HEK293 (cell line): ENCODE results near the gene SNX21.

Experiments used
- CTCF ChIP-seq: fragments of 450-650 bp; formaldehyde crosslinking; IDR thresholded peaks from 2 replicates; pipeline ENCODE4 v1.5.1; 2016; ENCODE audit warnings: missing biosample characterization, missing genetic modification characterization
- HIC1 ChIP-seq: fragments of 450-650 bp; formaldehyde crosslinking; IDR thresholded peaks from 2 replicates; pipeline ENCODE4 v1.5.1; 2016; ENCODE audit warnings: missing biosample characterization, missing genetic modification characterization
- KLF7 ChIP-seq: fragments of 450-650 bp; formaldehyde crosslinking; IDR thresholded peaks from 2 replicates; pipeline ENCODE4 v1.5.1; 2016; ENCODE audit warnings: missing biosample characterization, missing genetic modification characterization, borderline replicate concordance
- MYNN ChIP-seq: fragments of 450-650 bp; formaldehyde crosslinking; IDR thresholded peaks from 2 replicates; pipeline ENCODE4 v1.5.1; 2016; ENCODE audit warnings: missing biosample characterization, missing genetic modification characterization, borderline replicate concordance
- ZNF10 ChIP-seq: fragments of 450-650 bp; formaldehyde crosslinking; IDR thresholded peaks from 2 replicates; pipeline ENCODE4 v1.5.1; 2017; ENCODE audit warnings: missing biosample characterization, missing genetic modification characterization
- ZNF174 ChIP-seq: fragments of 450-650 bp; formaldehyde crosslinking; IDR thresholded peaks from 2 replicates; pipeline ENCODE4 v1.5.0; 2017; ENCODE audit warnings: missing biosample characterization, mild to moderate bottlenecking, missing genetic modification characterization
- ZNF26 ChIP-seq: fragments of 450-650 bp; formaldehyde crosslinking; IDR thresholded peaks from 2 replicates; pipeline ENCODE4 v1.5.1; 2016; ENCODE audit warnings: missing biosample characterization, missing genetic modification characterization
- ZNF302 ChIP-seq: fragments of 450-650 bp; formaldehyde crosslinking; IDR thresholded peaks from 2 replicates; pipeline ENCODE4 v1.5.1; 2016; ENCODE audit warnings: missing biosample characterization, missing genetic modification characterization, low read depth
- ZNF433 ChIP-seq: fragments of 450-650 bp; formaldehyde crosslinking; IDR thresholded peaks from 2 replicates; pipeline ENCODE4 v1.5.1; 2016; ENCODE audit warnings: missing biosample characterization, missing genetic modification characterization, low read depth
- ZNF549 ChIP-seq: fragments of 450-650 bp; IDR thresholded peaks from 2 replicates; pipeline ENCODE4 v1.5.1; 2018; ENCODE audit warnings: missing biosample characterization, missing genetic modification characterization, mild to moderate bottlenecking, inconsistent platforms, moderate library complexity
- TF ChIP-seq, protein P1 (sequence below): fragments of 450-650 bp; formaldehyde crosslinking; IDR thresholded peaks from 2 replicates; pipeline ENCODE4 v1.5.1; 2016; ENCODE audit warnings: missing biosample characterization, missing genetic modification characterization
- TF ChIP-seq, protein P2 (sequence below): fragments of 450-650 bp; IDR thresholded peaks from 2 replicates; pipeline ENCODE4 v1.5.1; 2018; ENCODE audit warnings: missing biosample characterization, mild to moderate bottlenecking, missing genetic modification characterization

DNA sequence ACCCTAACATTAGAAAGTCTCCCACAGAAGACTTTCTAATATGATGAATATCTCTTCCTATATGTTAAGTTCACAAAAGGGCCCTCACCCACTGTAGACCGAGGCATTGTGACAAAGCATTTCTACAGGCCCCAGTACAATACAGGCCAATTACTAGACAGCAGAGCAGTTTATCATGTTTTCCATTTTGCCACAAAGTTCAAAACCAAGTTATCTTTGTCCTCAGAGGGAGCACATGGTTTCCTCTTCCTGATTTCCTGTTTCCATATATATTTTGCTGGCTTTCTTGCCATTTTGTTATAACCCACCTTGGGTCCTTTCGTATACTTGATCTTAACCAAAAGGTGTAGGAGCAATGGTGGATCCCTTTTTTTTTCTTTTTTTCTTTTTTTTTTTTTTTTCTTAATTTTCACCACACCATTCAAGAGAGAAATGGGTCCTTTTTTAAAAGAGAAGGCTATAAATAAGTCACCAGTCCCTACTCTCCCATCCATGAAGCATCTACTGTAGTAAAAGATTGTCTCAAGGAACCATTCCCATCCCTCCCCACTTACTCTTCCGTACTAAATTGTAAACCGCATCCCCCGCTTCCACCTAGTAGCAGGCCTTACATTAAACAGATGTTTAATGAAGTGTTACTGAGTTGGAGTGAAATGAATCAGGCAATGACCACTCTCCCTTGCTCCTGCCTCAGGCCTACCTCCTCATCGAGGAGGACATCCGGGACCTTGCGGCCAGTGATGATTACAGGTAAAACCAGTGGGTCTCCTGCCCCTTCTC, 23.2 kb upstream of the SNX21 start:
- TF ChIP-seq CTCF (tag by site-specific recombination) (no peak), MYNN (tag by site-specific recombination) (no peak), HIC1 (no peak), KLF7 (no peak), ZNF302 (tag by site-specific recombination) (no peak), ZNF549 (no peak), ZNF433 (no peak), ZNF10 (tag by site-specific recombination) (no peak), ZNF174 (tag by site-specific recombination) (no peak), ZNF26 (no peak)
- TF ChIP-seq, protein P1, sequence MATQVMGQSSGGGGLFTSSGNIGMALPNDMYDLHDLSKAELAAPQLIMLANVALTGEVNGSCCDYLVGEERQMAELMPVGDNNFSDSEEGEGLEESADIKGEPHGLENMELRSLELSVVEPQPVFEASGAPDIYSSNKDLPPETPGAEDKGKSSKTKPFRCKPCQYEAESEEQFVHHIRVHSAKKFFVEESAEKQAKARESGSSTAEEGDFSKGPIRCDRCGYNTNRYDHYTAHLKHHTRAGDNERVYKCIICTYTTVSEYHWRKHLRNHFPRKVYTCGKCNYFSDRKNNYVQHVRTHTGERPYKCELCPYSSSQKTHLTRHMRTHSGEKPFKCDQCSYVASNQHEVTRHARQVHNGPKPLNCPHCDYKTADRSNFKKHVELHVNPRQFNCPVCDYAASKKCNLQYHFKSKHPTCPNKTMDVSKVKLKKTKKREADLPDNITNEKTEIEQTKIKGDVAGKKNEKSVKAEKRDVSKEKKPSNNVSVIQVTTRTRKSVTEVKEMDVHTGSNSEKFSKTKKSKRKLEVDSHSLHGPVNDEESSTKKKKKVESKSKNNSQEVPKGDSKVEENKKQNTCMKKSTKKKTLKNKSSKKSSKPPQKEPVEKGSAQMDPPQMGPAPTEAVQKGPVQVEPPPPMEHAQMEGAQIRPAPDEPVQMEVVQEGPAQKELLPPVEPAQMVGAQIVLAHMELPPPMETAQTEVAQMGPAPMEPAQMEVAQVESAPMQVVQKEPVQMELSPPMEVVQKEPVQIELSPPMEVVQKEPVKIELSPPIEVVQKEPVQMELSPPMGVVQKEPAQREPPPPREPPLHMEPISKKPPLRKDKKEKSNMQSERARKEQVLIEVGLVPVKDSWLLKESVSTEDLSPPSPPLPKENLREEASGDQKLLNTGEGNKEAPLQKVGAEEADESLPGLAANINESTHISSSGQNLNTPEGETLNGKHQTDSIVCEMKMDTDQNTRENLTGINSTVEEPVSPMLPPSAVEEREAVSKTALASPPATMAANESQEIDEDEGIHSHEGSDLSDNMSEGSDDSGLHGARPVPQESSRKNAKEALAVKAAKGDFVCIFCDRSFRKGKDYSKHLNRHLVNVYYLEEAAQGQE (tag by site-specific recombination), result no peak
- TF ChIP-seq, protein P2, sequence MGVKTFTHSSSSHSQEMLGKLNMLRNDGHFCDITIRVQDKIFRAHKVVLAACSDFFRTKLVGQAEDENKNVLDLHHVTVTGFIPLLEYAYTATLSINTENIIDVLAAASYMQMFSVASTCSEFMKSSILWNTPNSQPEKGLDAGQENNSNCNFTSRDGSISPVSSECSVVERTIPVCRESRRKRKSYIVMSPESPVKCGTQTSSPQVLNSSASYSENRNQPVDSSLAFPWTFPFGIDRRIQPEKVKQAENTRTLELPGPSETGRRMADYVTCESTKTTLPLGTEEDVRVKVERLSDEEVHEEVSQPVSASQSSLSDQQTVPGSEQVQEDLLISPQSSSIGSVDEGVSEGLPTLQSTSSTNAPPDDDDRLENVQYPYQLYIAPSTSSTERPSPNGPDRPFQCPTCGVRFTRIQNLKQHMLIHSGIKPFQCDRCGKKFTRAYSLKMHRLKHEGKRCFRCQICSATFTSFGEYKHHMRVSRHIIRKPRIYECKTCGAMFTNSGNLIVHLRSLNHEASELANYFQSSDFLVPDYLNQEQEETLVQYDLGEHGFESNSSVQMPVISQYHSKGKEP (tag by site-specific recombination), result no peak
